Stimulated activated CD8-positive, alpha-beta memory T cell treated with anti-CD3 and anti-CD28 coated beads, Interleukin-2, amount 100 ng/mL, for 48 hours (primary cell): ENCODE data around the gene CPZ.
"Not testable (repeated sequence)": the region's sequence is repeated elsewhere in the genome, so short reads cannot be mapped to it uniquely, and the experiment has no call there.

ENCODE experiments used
- DNase-seq, 2 donors: peaks; one replicate each; pipeline ENCODE4 v3.0.0-alpha.2; 2020; ENCODE audit warnings: low read depth in 2 of 2

Gene CPZ

DNA sequence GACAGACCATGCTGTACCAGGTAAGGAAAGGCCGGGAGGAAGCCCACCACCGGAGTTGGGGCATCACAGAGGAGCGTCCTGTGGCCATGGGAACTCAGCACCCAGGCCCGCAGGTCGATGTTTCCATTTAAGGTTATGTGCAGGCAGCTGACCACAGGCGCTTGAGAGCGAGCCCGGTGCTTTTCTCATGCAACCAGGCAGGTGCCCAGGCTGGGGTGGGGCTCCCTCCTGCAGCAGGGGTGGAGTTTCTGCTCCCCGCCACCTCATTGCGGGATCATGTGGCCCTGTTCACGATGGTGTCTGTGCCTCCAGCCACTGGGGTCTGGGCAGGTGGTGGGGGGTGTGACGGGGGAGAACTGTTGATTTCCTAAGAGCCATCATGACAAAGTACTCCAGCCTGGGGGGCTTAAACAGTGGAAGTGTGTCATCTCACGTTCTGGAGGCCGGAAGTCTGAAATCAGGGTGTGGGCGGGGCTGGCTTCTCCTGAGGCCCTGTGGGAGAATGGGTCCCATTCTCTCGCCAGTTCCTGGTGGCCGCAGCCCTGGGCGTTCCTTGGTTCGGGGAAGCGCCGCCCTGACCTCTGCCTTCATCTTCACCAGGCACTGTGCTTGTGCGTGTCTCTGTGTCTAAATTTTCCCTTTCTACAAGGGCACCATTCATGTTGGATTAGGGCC, 60.9 kb downstream of the CPZ start:
- DNase-seq = no peak

- not testable (repeated sequence) for DNase-seq
These were observed 61.6 kb downstream of the CPZ start for GRCh38 chr4:8654139-8654538.

DNA sequence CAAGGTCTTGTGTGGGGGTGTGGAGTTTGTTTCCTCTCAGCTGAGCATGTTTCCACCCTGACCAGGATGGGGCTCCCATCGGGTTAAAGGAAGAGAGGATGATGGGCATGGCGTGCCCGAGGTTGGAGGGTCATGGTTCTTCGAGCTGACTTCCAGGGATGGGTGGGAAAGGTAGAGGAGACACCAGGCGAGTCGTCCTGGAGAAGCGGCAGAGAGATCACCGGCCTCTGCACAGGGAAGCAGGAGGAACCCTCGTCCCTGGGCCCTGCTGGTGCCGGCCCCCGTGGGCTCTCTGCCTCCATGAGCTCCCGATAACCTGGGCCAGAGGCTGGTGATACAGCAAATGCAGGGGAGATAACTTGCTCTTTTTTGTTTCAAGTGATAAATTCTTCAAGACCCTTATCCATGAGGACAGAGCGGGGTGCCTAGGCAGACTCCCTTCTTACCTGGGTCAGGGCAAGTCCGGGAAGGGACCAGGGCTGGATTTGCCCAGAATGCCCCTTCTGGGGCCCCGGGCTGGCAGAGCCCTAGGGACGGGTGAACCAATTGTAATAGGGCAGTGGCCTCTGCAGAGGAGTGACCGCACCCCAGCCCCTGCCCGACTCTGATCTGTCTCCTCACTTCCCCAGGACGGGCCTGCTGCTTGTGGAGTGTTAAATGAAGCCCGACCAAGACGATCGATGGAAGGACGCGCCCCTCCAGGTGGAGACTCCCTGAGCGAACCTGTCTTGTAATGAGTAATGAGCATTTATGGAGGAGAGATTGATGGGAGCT, 63.0 kb downstream of the CPZ start:
- DNase-seq = no peak

GRCh38 chr4:8656185-8656517, 63.6 kb downstream of the CPZ start:
- no peak for DNase-seq

- DNase-seq = no peak
These were observed 64.3 kb downstream of the CPZ start for GRCh38 chr4:8656711-8657380.

DNA sequence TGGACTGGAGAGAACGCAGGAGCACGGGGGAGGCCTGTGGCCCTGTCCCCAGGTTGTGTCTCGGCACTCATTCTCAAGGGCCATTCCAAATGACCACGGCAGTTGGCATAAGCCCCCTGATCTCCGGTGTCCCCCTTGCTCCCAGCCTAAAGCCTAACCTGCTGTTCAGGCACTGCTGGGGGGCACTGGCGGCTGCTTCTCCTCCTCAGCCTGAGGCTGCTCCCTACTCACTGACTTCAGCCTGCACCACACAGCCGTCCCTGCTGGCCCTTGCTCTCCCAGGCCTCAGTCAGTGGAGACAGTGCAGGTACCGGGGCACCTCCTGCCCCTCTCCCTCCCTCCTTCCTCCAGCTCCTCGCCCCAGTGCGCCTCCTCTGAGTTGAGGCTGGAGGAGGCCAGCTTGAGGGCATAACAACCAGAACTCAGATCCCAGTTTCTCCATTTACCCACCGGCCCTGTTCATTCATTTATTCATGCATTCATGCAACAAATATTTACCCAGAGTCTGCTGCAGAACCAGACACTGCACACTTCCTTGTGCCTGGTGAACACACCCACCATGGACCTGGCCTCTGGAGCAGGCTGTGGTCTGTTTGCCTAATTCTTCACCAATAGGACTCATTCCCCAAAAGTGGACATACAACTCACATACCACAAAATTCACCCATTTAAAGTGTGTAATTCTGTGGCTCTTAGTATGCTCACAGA, 65.0 kb downstream of the CPZ start:
- DNase-seq = no peak

DNA sequence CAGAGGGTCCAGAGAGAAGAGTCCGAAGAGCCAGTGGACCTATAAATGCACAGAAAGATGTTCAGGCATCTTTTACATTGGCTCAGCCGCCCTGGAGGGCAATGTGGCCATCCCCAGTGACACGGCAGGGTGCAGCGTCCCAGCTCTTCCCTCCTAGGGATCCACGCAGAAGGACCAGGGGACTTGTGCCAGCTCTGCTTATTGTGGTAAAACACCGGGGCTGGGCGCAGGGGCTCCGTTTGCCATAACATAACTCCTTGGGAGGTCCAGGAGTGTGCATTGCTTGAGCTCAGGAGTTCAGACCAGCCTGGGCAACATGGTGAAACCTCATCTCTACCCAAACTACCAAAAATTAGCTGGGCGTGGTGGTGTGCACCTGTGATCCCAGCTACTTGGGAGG, 70.2 kb downstream of the CPZ start:
- DNase-seq = no peak

GRCh38 chr4:8664031-8664805, 71.7 kb downstream of the CPZ start:
- no peak for DNase-seq

DNA sequence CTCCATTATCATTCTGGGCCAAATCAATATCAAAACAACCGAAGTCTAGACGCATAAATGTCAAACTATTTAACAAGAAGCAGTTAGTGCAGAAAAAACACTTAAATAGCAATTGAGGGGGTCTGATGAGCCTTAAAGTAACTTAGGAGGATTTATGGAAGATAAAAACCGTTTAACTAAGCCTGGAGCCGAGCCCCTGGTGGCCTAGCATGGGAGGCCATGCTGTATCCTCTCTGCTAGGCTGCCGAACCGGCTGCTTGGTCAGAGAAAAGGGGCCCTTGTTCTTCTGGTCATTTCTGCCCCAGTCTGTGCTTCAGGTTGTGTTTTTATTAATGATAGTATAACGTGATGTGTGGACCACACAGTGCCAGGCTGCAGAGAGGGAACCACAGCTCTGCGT, 72.4 kb downstream of the CPZ start:
- no peak for DNase-seq

DNA sequence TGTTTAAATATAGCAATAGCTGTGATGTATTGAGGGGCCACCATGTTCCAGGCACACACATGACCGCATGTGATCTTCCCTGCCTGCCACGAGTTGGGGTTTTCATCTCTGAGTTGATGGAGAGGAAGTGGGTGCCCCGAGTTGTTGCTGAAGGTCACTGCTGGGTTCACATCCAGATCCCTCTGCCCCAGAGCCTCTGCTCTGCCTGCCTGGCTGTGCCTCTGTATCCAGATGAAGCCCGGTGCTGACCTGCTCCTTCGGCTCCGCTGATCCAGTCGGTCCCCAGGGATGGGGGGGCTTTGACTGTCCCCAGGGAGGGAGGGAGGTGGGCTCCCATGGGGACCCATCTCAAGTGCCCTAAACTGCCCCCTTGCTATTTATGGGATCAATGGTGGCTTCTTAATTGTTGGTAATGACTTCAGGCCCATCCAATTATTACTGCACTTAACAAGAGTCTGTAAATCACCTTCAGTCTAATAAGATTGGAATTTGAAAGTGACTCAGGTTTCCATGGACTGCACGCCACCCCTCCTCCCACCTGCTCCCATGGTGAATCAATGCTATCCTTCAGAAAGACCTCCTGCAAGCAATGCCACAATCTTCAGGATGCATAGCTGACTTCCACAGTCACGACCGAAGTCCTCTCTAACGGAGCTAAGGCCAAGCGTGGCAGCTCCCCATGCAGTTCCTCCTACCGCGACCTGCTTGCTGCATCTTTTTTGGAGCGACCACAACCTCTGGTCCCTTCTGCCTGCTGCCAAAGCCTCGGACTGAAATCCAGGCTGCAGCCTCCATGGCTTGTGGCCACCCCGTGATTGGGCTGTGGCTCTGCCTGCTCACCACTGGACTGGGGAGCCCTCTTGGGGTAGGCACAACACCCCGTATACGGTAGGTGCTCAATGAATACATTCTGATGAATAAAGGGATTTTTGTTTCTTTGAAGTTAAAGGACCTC, 73.1 kb downstream of the CPZ start:
- DNase-seq = no peak

GRCh38 chr4:8666581-8666980, 74.0 kb downstream of the CPZ start:
- DNase-seq = no peak
